Measurements from ENCODE around the gene ZRANB3.
"Not testable (repeated sequence)": the region's sequence is repeated elsewhere in the genome, so short reads cannot be mapped to it uniquely, and the experiment has no call there.

ZRANB3 gene

DNA sequence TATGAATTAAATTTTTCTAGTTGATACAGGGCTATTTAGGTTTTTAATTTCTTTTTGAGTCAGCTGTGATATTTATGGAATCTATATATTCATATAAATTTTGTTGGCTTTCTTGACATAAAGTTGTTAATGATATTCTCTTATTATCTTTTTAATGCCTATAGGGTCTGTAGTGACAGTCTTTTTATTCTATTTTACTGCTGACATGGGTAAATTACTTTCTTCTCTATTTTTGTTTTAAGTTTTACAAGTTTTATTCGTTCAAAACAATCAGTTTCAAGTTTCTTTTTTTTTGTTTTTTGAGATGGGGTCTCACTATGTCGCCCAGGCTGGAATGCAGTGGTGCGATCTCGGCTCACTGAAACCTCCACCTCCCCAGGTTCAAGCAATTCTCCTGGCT, 226.3 kb downstream of the ZRANB3 start:
- Histone ChIP-seq H3K36me3 (replicated peaks) (no peaks in the 10 kb centered on the region), H3K4me3 (ENCODE audit: low read depth, low read length) (no peak overlapping the region), H3K27me3 (replicated peaks) (no peaks in the 10 kb centered on the region), H3K27ac (no peak overlapping the region)
- in situ Hi-C loops (cut with HindIII; ENCODE audit: low pct_ligation_motif_present, low sequenced_read_pairs): no loop called here
- DNase-seq: no peak
- TF ChIP-seq, protein P1, sequence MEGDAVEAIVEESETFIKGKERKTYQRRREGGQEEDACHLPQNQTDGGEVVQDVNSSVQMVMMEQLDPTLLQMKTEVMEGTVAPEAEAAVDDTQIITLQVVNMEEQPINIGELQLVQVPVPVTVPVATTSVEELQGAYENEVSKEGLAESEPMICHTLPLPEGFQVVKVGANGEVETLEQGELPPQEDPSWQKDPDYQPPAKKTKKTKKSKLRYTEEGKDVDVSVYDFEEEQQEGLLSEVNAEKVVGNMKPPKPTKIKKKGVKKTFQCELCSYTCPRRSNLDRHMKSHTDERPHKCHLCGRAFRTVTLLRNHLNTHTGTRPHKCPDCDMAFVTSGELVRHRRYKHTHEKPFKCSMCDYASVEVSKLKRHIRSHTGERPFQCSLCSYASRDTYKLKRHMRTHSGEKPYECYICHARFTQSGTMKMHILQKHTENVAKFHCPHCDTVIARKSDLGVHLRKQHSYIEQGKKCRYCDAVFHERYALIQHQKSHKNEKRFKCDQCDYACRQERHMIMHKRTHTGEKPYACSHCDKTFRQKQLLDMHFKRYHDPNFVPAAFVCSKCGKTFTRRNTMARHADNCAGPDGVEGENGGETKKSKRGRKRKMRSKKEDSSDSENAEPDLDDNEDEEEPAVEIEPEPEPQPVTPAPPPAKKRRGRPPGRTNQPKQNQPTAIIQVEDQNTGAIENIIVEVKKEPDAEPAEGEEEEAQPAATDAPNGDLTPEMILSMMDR (IDR thresholded peaks at IDR 0.05; ENCODE audit: low read depth, low read length, missing control alignments): no peak

DNA sequence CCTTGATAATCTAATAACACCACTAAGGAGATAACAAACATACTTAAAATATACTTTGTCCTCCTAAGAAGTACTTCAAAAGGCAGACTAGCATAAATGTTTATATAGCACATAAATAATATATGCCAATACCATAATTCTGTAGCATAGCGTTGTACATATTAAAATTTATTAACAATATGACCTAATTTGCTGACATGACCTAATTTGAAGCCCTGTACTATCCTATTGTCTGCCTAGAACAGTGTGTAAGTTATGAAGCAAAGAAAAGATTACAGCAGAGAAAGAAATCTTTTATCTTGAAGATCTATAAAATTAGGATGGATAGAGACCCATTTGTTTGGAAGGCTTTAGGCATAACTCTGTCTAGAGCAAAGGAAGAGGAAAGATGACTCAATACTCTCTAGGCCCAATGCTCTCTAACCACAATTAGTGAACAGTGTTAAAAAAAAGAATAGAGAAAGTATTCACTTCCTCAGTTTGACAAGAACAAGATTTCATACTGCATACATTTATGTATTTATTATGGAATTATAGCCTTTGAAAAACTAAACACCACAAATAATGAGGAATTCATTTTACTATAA, 231.3 kb downstream of the ZRANB3 start:
- no peaks in the 10 kb centered on the region for H3K36me3 ChIP-seq (replicated peaks)
- TF ChIP-seq, protein P1 (IDR thresholded peaks at IDR 0.05; ENCODE audit: low read depth, low read length, missing control alignments): no peak
- in situ Hi-C loops (cut with HindIII; ENCODE audit: low pct_ligation_motif_present, low sequenced_read_pairs): no loop called here
- H3K27ac ChIP-seq: no peak overlapping the region
- no peaks in the 10 kb centered on the region for H3K27me3 ChIP-seq (replicated peaks)
- H3K4me3 ChIP-seq (ENCODE audit: low read depth, low read length): no peak overlapping the region
- DNase-seq: no peak

DNA sequence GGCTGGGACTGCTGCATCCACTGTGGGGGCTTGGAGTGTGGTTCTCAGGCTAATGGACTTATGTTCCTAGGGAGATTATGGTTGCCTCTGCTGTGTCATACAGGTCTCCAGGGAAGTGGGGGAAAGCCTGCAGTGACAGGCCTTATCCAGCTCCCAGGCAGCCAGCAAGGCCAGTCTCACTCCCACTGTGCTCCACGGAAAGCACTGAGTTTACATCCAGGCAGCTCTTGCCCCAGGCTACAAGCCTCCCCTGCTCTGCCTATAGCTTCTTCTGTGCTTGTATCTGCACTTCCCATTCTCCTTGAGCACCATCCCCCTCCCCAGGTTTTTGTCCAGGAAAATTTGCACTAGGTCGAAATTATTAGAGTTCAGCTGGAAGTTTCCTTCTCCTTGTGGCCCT, 231.9 kb downstream of the ZRANB3 start:
- in situ Hi-C loops (cut with HindIII; ENCODE audit: low pct_ligation_motif_present, low sequenced_read_pairs): no loop called here
- Histone ChIP-seq H3K4me3 (ENCODE audit: low read depth, low read length) (no peak overlapping the region), H3K27me3 (replicated peaks) (no peaks in the 10 kb centered on the region), H3K36me3 (replicated peaks) (no peaks in the 10 kb centered on the region), H3K27ac (no peak overlapping the region)
- no peak for DNase-seq
- TF ChIP-seq, protein P1 (IDR thresholded peaks at IDR 0.05; ENCODE audit: low read depth, low read length, missing control alignments): no peak

DNA sequence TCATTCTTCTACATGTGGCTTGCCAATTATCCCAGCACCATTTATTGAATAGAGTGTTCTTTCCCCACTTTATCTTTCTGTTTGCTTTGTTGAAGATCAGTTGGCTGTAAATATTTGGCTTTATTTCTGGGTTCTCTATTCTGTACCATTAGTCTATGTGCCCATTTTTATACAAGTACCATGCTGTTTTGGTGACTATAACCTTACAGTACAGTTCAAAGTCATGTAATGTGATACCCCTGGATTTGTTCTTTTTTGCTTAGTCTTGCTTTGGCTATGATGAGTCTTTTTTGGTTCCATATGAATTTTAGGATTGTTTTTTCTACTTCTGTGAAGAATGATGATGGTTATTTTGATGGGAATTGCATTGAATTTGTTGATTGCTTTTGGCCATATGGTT, 243.9 kb downstream of the ZRANB3 start:
- H3K27ac ChIP-seq; H3K36me3 ChIP-seq (replicated peaks); H3K4me3 ChIP-seq (ENCODE audit: low read depth, low read length); in situ Hi-C loops (cut with HindIII; ENCODE audit: low pct_ligation_motif_present, low sequenced_read_pairs); DNase-seq; H3K27me3 ChIP-seq (replicated peaks): not testable (repeated sequence)

DNA sequence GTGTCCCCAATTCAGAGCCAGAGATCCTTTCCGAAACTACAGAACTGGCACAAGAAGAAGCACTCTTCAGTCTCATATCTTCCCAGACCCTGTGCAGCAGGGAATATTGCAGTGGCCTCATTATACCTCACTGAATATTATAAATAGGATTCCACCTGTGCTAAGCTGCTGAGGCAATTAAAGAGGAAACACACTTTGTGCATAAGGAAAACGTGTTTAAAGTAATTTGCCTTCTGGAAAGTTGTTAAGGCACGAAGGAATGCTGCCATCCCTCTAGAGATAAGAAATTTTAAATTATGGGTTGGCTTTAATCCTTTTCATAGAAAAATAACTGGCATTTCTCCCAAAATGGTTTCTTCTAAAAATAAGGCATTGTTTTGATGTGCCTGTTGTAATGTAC, 245.6 kb downstream of the ZRANB3 start:
- Histone ChIP-seq H3K27ac (no peak overlapping the region), H3K36me3 (replicated peaks) (no peaks in the 10 kb centered on the region), H3K27me3 (replicated peaks) (no peaks in the 10 kb centered on the region), H3K4me3 (ENCODE audit: low read depth, low read length) (no peak overlapping the region)
- TF ChIP-seq, protein P1 (IDR thresholded peaks at IDR 0.05; ENCODE audit: low read depth, low read length, missing control alignments): no peak
- in situ Hi-C loops (cut with HindIII; ENCODE audit: low pct_ligation_motif_present, low sequenced_read_pairs): no loop called here
- DNase-seq: no peak

DNA sequence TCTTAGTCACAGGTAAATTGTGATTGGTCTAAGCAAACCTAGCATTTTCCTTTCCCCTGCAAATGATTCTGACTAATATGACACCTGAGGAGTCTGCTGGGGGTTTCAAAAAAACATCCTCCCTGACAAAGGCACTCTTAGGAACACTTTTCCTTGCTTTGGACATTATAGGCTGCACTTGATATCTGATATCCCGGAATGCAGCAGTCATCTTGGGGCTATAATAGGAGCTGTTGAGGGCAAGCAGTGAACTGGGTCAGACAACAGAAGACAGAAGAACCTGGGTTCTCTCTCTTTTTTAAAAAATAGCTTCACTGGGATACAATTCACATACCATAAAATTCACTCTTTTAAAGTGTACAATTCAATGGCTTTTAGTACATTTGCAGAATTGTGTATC, 249.6 kb downstream of the ZRANB3 start:
- TF ChIP-seq, protein P1 (IDR thresholded peaks at IDR 0.05; ENCODE audit: low read depth, low read length, missing control alignments): no peak
- Histone ChIP-seq H3K27ac (no peak overlapping the region), H3K36me3 (replicated peaks) (no peaks in the 10 kb centered on the region), H3K27me3 (replicated peaks) (no peaks in the 10 kb centered on the region), H3K4me3 (ENCODE audit: low read depth, low read length) (no peak overlapping the region)
- no peak for DNase-seq
- in situ Hi-C loops (cut with HindIII; ENCODE audit: low pct_ligation_motif_present, low sequenced_read_pairs): no loop called here

Measured in brain microvascular endothelial cell (primary cell).